ENCODE measurements around the gene ANO7.
"Not testable (repeated sequence)": the region's sequence is repeated elsewhere in the genome, so short reads cannot be mapped to it uniquely, and the experiment has no call there.

ANO7 gene

GRCh38 chr2:241191081-241191480 lies 2.6 kb downstream of the ANO7 start:
- Mint-ChIP-seq H3K4me1 (ENCODE audit: low read depth) (no peaks in the 10 kb centered on the region), H3K27ac (no peak overlapping the region), H3K27me3 (no peaks in the 10 kb centered on the region), H3K36me3 (ENCODE audit: low read depth) (no peaks in the 10 kb centered on the region), H3K9me3 (no peaks in the 10 kb centered on the region), H3K4me3 (no peak overlapping the region)
- DNase-seq: no peak

GRCh38 chr2:241193271-241193670 lies 4.8 kb downstream of the ANO7 start:
- H3K4me1 Mint-ChIP-seq (ENCODE audit: low read depth): no peaks in the 10 kb centered on the region
- H3K9me3 Mint-ChIP-seq: no peaks in the 10 kb centered on the region
- no peak overlapping the region for H3K27ac Mint-ChIP-seq
- H3K27me3 Mint-ChIP-seq: no peaks in the 10 kb centered on the region
- H3K36me3 Mint-ChIP-seq (ENCODE audit: low read depth): no peaks in the 10 kb centered on the region
- DNase-seq: no peak
- H3K4me3 Mint-ChIP-seq: no peak overlapping the region

DNA sequence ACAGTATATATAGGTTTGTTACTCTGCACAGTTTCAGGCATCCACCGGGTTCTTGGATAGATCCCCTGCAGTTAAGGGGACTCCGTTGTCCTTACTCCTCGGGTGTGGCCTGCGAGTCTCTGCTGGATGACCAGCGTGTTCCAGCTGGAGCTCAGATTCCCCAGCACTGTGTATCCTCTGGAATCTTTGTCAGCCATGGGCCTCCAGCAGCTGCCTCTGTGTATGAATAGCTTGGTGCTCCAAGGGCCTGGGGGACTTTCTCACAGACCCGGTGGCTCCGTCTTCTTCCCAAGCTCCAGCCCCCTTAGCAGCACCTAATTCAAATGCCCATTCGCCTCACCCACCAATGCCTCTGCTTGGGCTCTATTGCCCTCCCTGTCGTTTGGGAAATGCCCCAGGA lies 6.3 kb downstream of the ANO7 start:
- Mint-ChIP-seq H3K4me1 (ENCODE audit: low read depth) (no peaks in the 10 kb centered on the region), H3K4me3 (no peak overlapping the region), H3K27ac (no peak overlapping the region), H3K27me3 (no peaks in the 10 kb centered on the region), H3K36me3 (ENCODE audit: low read depth) (no peaks in the 10 kb centered on the region), H3K9me3 (no peaks in the 10 kb centered on the region)
- DNase-seq: no peak

DNA sequence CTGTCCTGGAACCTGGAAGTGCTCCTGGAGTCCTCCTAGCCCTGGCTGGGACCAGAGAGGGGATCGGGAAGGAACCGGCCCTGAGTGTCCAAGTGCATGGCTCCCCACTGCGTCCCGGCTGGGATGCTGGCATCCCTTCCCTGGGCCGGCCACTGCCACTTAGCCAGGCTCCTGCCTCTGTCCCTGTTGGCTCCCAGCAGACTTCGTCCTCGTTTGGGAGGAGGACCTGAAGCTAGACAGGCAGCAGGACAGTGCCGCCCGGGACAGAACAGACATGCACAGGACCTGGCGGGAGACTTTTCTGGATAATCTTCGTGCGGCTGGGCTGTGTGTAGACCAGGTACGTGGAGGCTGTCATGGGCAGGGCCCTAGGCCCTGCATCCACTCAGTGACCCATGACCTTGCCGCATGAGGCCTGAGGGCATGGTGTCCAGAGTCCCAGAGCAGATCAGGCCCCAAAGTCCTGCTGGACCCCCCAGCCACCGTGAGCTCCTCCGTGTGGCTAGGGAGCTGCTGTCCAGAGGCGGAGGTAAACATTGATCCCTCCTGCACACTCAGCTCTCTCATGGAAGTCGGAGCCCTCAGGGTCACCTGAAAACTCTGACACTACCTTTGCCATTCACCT lies 7.1 kb downstream of the ANO7 start:
- Mint-ChIP-seq H3K27me3 (no peaks in the 10 kb centered on the region), H3K4me3 (no peak overlapping the region), H3K9me3 (no peaks in the 10 kb centered on the region), H3K4me1 (ENCODE audit: low read depth) (no peaks in the 10 kb centered on the region), H3K36me3 (ENCODE audit: low read depth) (no peaks in the 10 kb centered on the region), H3K27ac (no peak overlapping the region)
- no peak for DNase-seq

DNA sequence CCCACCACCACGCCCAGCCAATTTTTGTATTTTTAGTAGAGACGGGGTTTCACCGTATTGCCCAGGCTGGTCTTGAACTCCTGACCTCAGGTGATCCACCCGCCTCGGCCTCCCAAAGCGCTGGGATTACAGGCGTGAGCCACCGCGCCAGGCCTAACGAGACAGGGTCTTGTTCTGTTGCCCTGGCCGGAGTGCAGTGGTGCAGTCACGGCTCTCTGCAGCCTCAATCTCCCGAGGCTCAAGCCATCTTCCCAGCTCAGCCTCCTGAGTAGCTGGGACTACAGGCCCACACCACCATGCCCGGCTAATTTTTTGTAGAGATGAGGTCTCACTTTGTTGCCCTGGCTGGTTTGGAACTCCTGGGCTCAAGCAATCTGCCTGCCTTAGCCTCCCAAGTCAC lies 8.8 kb downstream of the ANO7 start:
- DNase-seq; H3K36me3 Mint-ChIP-seq (ENCODE audit: low read depth); H3K4me1 Mint-ChIP-seq (ENCODE audit: low read depth); H3K4me3 Mint-ChIP-seq; H3K27me3 Mint-ChIP-seq; H3K9me3 Mint-ChIP-seq; H3K27ac Mint-ChIP-seq: not testable (repeated sequence)

GRCh38 chr2:241197947-241198346 lies 9.5 kb downstream of the ANO7 start:
- DNase-seq: no peak
- Mint-ChIP-seq H3K4me1 (ENCODE audit: low read depth) (no peaks in the 10 kb centered on the region), H3K4me3 (no peak overlapping the region), H3K36me3 (ENCODE audit: low read depth) (no peaks in the 10 kb centered on the region), H3K9me3 (no peaks in the 10 kb centered on the region), H3K27me3 (no peaks in the 10 kb centered on the region), H3K27ac (no peak overlapping the region)

GRCh38 chr2:241198381-241199279 lies 10.2 kb downstream of the ANO7 start:
- no peak overlapping the region for H3K4me3 Mint-ChIP-seq
- DNase-seq: no peak
- no peaks in the 10 kb centered on the region for H3K27me3 Mint-ChIP-seq
- H3K4me1 Mint-ChIP-seq (ENCODE audit: low read depth): no peaks in the 10 kb centered on the region
- H3K36me3 Mint-ChIP-seq (ENCODE audit: low read depth): no peaks in the 10 kb centered on the region
- H3K27ac Mint-ChIP-seq: no peak overlapping the region
- H3K9me3 Mint-ChIP-seq: no peaks in the 10 kb centered on the region

GRCh38 chr2:241199286-241199685 lies 10.8 kb downstream of the ANO7 start:
- no peaks in the 10 kb centered on the region for H3K4me1 Mint-ChIP-seq (ENCODE audit: low read depth)
- no peak overlapping the region for H3K4me3 Mint-ChIP-seq
- H3K27ac Mint-ChIP-seq: no peak overlapping the region
- no peaks in the 10 kb centered on the region for H3K36me3 Mint-ChIP-seq (ENCODE audit: low read depth)
- DNase-seq: no peak
- H3K27me3 Mint-ChIP-seq: no peaks in the 10 kb centered on the region
- H3K9me3 Mint-ChIP-seq: no peaks in the 10 kb centered on the region

DNA sequence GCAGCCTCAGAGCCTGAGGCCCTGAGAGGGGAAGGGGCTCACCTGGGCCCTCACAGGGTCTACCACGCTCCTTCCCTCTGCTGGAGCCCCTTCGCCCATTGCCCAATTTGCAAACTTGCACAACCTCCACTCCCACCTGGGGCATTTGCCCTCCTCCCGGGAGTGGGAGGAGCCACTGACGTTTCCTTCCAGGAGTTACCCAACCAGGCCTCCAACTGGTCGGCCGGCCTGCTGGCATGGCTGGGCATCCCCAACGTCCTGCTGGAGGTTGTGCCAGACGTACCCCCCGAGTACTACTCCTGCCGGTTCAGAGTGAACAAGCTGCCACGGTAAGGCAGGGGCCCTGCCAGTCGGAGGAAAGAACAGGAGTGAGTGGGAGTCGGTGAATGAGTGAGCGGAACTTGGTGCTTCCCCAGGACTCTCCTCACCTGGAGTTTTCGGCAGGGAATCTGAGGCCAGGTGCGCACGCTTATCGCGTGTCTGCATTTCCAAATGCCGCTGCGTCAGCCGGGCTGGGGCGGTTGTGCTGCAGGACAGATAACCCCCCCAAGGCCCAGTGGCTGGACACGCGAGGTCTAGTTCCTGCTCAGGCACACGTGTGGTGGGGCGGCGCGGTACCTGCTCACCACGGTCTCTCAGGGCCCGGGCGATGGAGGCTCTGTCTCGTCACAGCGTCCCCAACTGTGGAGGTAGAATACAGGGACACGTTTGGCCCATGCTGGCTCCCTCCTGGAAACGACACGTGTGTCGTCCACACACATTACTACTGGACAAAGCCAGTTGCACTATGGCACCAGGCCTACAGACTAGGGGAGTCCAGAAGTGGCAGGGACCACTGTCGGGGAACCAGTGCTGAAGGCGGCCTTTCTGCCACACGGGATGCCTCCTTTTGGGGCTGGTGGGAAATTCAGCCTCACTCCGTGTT lies 11.7 kb downstream of the ANO7 start:
- no peak for DNase-seq
- no peaks in the 10 kb centered on the region for H3K4me1 Mint-ChIP-seq (ENCODE audit: low read depth)

DNA sequence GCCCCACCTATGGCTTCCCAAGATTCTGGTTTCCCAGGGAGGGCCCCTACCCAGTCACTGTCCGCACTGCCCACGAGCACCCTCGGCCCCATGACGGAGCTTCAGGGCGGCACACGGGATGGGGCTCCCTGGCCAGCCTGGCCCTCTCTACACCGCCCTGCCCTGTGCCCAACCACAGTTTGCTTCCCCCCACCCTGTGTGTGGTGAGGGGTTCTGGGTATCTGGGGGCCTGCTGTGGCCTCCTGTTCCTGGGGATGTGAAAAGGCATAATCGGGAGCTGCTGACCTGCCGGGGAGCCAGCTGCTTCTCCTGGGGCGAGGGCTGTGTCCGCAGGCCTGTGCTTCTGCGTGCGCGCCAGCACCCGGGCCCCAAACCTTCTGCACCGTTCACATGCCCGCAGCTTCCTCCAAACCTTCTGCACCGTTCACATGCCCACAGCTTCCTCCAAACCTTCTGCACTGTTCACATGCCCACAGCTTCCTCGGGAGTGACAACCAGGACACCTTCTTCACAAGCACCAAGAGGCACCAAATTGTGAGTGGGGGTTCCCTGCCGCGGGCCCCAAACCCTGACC lies 12.4 kb downstream of the ANO7 start:
- H3K27ac Mint-ChIP-seq: no peak overlapping the region
- H3K4me3 Mint-ChIP-seq: no peak overlapping the region
- no peaks in the 10 kb centered on the region for H3K4me1 Mint-ChIP-seq (ENCODE audit: low read depth)
- no peaks in the 10 kb centered on the region for H3K9me3 Mint-ChIP-seq
- H3K27me3 Mint-ChIP-seq: no peaks in the 10 kb centered on the region
- no peaks in the 10 kb centered on the region for H3K36me3 Mint-ChIP-seq (ENCODE audit: low read depth)
- DNase-seq: no peak

More for the DNA sequence above, 11.7 kb downstream of the ANO7 start:
- Mint-ChIP-seq H3K4me3 (no peak overlapping the region), H3K27ac (no peak overlapping the region), H3K9me3 (no peaks in the 10 kb centered on the region), H3K27me3 (no peaks in the 10 kb centered on the region), H3K36me3 (ENCODE audit: low read depth) (no peaks in the 10 kb centered on the region)

- Mint-ChIP-seq H3K4me3 (no peak overlapping the region), H3K36me3 (ENCODE audit: low read depth) (no peaks in the 10 kb centered on the region), H3K27ac (no peak overlapping the region), H3K27me3 (no peaks in the 10 kb centered on the region), H3K9me3 (no peaks in the 10 kb centered on the region), H3K4me1 (ENCODE audit: low read depth) (no peaks in the 10 kb centered on the region)
- DNase-seq: no peak
These were observed 13.2 kb downstream of the ANO7 start for GRCh38 chr2:241201445-241202267.

DNA sequence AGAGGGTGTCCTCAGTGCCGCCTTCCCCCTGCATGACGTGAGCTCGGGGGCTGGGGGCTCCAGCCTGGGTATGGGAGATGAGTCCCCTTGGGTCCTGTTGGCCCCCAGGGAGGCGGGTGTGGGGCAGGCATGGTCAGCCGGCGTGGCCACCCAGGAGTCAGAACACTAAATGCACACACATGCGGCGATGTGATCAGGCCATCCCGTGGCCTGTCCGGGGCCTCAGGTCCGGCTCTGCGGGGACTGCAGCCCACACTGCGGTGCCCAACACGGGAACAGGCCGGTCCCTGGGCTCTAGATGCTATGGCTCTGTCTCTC lies 13.8 kb downstream of the ANO7 start:
- H3K4me3 Mint-ChIP-seq: no peak overlapping the region
- no peak for DNase-seq
- H3K9me3 Mint-ChIP-seq: no peaks in the 10 kb centered on the region
- no peaks in the 10 kb centered on the region for H3K4me1 Mint-ChIP-seq (ENCODE audit: low read depth)
- no peak overlapping the region for H3K27ac Mint-ChIP-seq
- no peaks in the 10 kb centered on the region for H3K27me3 Mint-ChIP-seq
- H3K36me3 Mint-ChIP-seq (ENCODE audit: low read depth): no peaks in the 10 kb centered on the region

GRCh38 chr2:241202681-241203080 lies 14.2 kb downstream of the ANO7 start:
- H3K9me3 Mint-ChIP-seq: no peaks in the 10 kb centered on the region
- H3K27me3 Mint-ChIP-seq: no peaks in the 10 kb centered on the region
- H3K27ac Mint-ChIP-seq: no peak overlapping the region
- H3K4me3 Mint-ChIP-seq: no peak overlapping the region
- no peaks in the 10 kb centered on the region for H3K36me3 Mint-ChIP-seq (ENCODE audit: low read depth)
- H3K4me1 Mint-ChIP-seq (ENCODE audit: low read depth): no peaks in the 10 kb centered on the region
- no peak for DNase-seq
